H1 (cell line): ENCODE data around the gene MRM2. TPM values are rescaled to one million over a fixed set of nuclear protein-coding genes. Genes with fewer than 3 reads are reported as not detected.

Experiments
- CTCF ChIA-PET: fragments of 300-600 bp; sonication (Branson Sonifier 250); formaldehyde crosslinking; loops from one replicate; lab custom pipeline; 2021; ENCODE audit not compliant: partially characterized antibody; lab: Charles Lee
- POLR2A ChIA-PET: fragments of 300-600 bp; sonication (Branson Sonifier 250); formaldehyde crosslinking; loops from one replicate; lab custom pipeline; 2021; ENCODE audit warnings: inconsistent platforms; ENCODE audit not compliant: partially characterized antibody; lab: Charles Lee
- DNase-seq, 2 experiments: peaks; one replicate each; pipeline versions ENCODE4 v3.0.0 to v3.0.0-alpha.2; 2010 to 2022; ENCODE audit warnings: low spot score in 2 of 2, low read depth in 1 of 2, mixed read lengths in 1 of 2
- FAIRE-seq: peaks from 2 replicates; lab custom pipeline; 2011; peaks lifted over from hg19 to GRCh38; lab: Jason Lieb, UNC
- H2AFZ ChIP-seq: 2 replicates; pipeline ENCODE4 v1.8.1; 2012; ENCODE audit warnings: low read length, inconsistent platforms
- H2AK5ac ChIP-seq: 2 replicates; pipeline ENCODE4 v1.6.1; 2013; ENCODE audit warnings: low read depth, low read length
- H2BK120ac ChIP-seq: replicated peaks from 2 replicates; pipeline ENCODE3; 2013; ENCODE audit warnings: low read depth, low read length, inconsistent platforms
- H2BK12ac ChIP-seq: 2 replicates; pipeline ENCODE4 v1.6.1; 2013; ENCODE audit warnings: low read depth, low read length
- H2BK15ac ChIP-seq: 2 replicates; pipeline ENCODE4 v1.6.1; 2013; ENCODE audit warnings: low read length
- H2BK20ac ChIP-seq: 2 replicates; pipeline ENCODE4 v1.6.1; 2013; ENCODE audit warnings: low read length
- H2BK5ac ChIP-seq: 2 replicates; pipeline ENCODE4 v1.6.1; 2013; ENCODE audit warnings: low read depth, low read length
- H3K14ac ChIP-seq: 2 replicates; pipeline ENCODE4 v1.6.1; 2013; ENCODE audit warnings: inconsistent platforms; ENCODE audit not compliant: insufficient read length
- H3K18ac ChIP-seq: 2 replicates; pipeline ENCODE4 v1.6.1; 2013; ENCODE audit warnings: low read length; ENCODE audit errors: extremely low read depth
- H3K23ac ChIP-seq: 2 replicates; pipeline ENCODE4 v1.6.1; 2013; ENCODE audit warnings: inconsistent platforms; ENCODE audit not compliant: insufficient read length
- H3K23me2 ChIP-seq: 2 replicates; pipeline ENCODE4 v1.6.1; 2013; ENCODE audit warnings: low read depth, low read length
- H3K27ac ChIP-seq: 2 replicates; pipeline ENCODE4 v1.6.1; 2011; ENCODE audit warnings: low read depth, low read length, inconsistent platforms
- H3K27me3 ChIP-seq, 4 experiments: replicated peaks in 1 of 4; 1 replicate in 1 of 4; 2 replicates in 3 of 4; pipeline versions ENCODE4 v1.6.1 to v1.8.1; 2011 to 2013; ENCODE audit warnings: low read length in 3 of 4, mild to moderate bottlenecking in 3 of 4, inconsistent platforms in 2 of 4, mixed read lengths in 2 of 4, moderate library complexity in 1 of 4; ENCODE audit not compliant: control insufficient read depth in 3 of 4, insufficient read depth in 3 of 4; ENCODE audit errors: extremely low read depth in 1 of 4
- H3K36me3 ChIP-seq, 4 experiments: 2 replicates each; pipeline versions ENCODE4 v1.6.1 to v1.8.1; 2011 to 2013; ENCODE audit warnings: mild to moderate bottlenecking in 4 of 4, low read length in 3 of 4, moderate library complexity in 2 of 4, control low read depth in 1 of 4, inconsistent platforms in 1 of 4; ENCODE audit not compliant: insufficient read depth in 4 of 4, control insufficient read depth in 2 of 4
- H3K4ac ChIP-seq: replicated peaks from 2 replicates; pipeline ENCODE3; 2013; ENCODE audit warnings: low read length, low read depth, mixed read lengths, inconsistent platforms; ENCODE audit not compliant: insufficient read length
- H3K4me1 ChIP-seq, 4 experiments: replicated peaks in 1 of 4; 1 replicate in 1 of 4; 2 replicates in 3 of 4; pipeline versions ENCODE4 v1.6.1 to v1.8.1; 2011 to 2013; ENCODE audit warnings: low read length in 3 of 4, inconsistent platforms in 2 of 4, mixed read lengths in 1 of 4; ENCODE audit not compliant: insufficient read depth in 4 of 4, control insufficient read depth in 3 of 4
- H3K4me2 ChIP-seq, 2 experiments: 2 replicates each; pipeline versions ENCODE4 v1.6.1 to v1.8.1; 2011 to 2013; ENCODE audit warnings: low read depth in 2 of 2, low read length in 2 of 2, control low read depth in 1 of 2, inconsistent platforms in 1 of 2, mild to moderate bottlenecking in 1 of 2; ENCODE audit not compliant: insufficient read depth in 1 of 2
- H3K4me3 ChIP-seq, 4 experiments: fragments of 200-600, 300-600 bp in 1 of 4; sonication (generic), shearing (Covaris generic), sonication (Bioruptor Twin) in 1 of 4; 2 replicates each; pipeline versions ENCODE4 v1.5.1 to v1.8.1; 2011 to 2016; ENCODE audit warnings: low read length in 4 of 4, low read depth in 3 of 4, control low read depth in 2 of 4, inconsistent platforms in 2 of 4, mild to moderate bottlenecking in 2 of 4, mixed read lengths in 1 of 4, moderate library complexity in 1 of 4; ENCODE audit not compliant: insufficient read depth in 2 of 4; ENCODE audit errors: extremely low read depth in 1 of 4
- H3K56ac ChIP-seq: replicated peaks from 2 replicates; pipeline ENCODE3; 2013; ENCODE audit warnings: low read depth, mild to moderate bottlenecking, mixed read lengths, low read length, inconsistent platforms; ENCODE audit not compliant: insufficient read length
- H3K79me1 ChIP-seq: 2 replicates; pipeline ENCODE4 v1.6.1; 2013; ENCODE audit warnings: low read depth, low read length, control low read depth
- H3K79me2 ChIP-seq, 2 experiments: 2 replicates each; pipeline versions ENCODE4 v1.6.1 to v1.8.1; 2012 to 2013; ENCODE audit warnings: low read length in 2 of 2, mild to moderate bottlenecking in 2 of 2, inconsistent platforms in 1 of 2; ENCODE audit not compliant: insufficient read depth in 2 of 2, control insufficient read depth in 1 of 2
- H3K9ac ChIP-seq, 4 experiments: replicated peaks in 1 of 4; 1 replicate in 1 of 4; 2 replicates in 3 of 4; pipeline versions ENCODE4 v1.6.1 to v1.8.1; 2011 to 2013; ENCODE audit warnings: low read depth in 3 of 4, low read length in 3 of 4, control low read depth in 2 of 4, mild to moderate bottlenecking in 2 of 4, moderate library complexity in 2 of 4, inconsistent platforms in 1 of 4; ENCODE audit errors: extremely low read depth in 1 of 4
- H3K9me3 ChIP-seq, 2 experiments: 2 replicates each; pipeline versions ENCODE4 v1.6.1 to v1.8.1; 2012 to 2013; ENCODE audit warnings: mild to moderate bottlenecking in 2 of 2, moderate library complexity in 2 of 2, control low read depth in 1 of 2, inconsistent platforms in 1 of 2, low read depth in 1 of 2, low read length in 1 of 2, mixed read lengths in 1 of 2; ENCODE audit not compliant: insufficient read depth in 2 of 2
- H4K20me1 ChIP-seq, 2 experiments: replicated peaks in 1 of 2; 2 replicates each; pipeline versions ENCODE3 to v1.8.1; 2011 to 2013; ENCODE audit warnings: inconsistent platforms in 2 of 2, low read length in 2 of 2, mild to moderate bottlenecking in 1 of 2; ENCODE audit not compliant: insufficient read depth in 2 of 2, control insufficient read depth in 1 of 2
- H4K5ac ChIP-seq: 2 replicates; pipeline ENCODE4 v1.6.1; 2013; ENCODE audit warnings: low read length, low read depth, mixed read lengths, inconsistent platforms; ENCODE audit not compliant: insufficient read length
- H4K8ac ChIP-seq: 2 replicates; pipeline ENCODE4 v1.8.0; 2013; ENCODE audit warnings: mild to moderate bottlenecking, moderate library complexity, low read length, inconsistent platforms; ENCODE audit not compliant: insufficient read depth; ENCODE audit errors: extremely low read depth
- H4K91ac ChIP-seq: replicated peaks from 2 replicates; pipeline ENCODE3; 2013; ENCODE audit warnings: low read length, mixed read lengths, inconsistent platforms; ENCODE audit not compliant: insufficient read length
- HDAC6 ChIP-seq: IDR thresholded peaks from one replicate; pipeline ENCODE4 v1.7.1; 2012; ENCODE audit warnings: low read depth, mild to moderate bottlenecking, inconsistent platforms, low read length, moderate library complexity
- TCF12 ChIP-seq: IDR thresholded peaks from 2 replicates; pipeline ENCODE4 v1.6.1; 2011; ENCODE audit warnings: low read depth, mild to moderate bottlenecking, low read length
- ZNF274 ChIP-seq: IDR thresholded peaks from 2 replicates; pipeline ENCODE4 v1.7.0; 2012; ENCODE audit warnings: low read length, borderline replicate concordance; ENCODE audit errors: extremely low read depth
- WGBS, 2 experiments: shearing (Covaris generic) in 1 of 2; methylation state at CpG; one replicate each; pipeline versions ENCODE4 v1.1.6 to v1.1.7; 2013 to 2015; ENCODE audit warnings: low lambda C conversion rate in 2 of 2, mixed read lengths in 2 of 2, inconsistent platforms in 1 of 2, low coverage in 1 of 2, missing lambda C conversion rate in 1 of 2; ENCODE audit not compliant: insufficient replicate concordance in 2 of 2, insufficient coverage in 1 of 2, insufficient read length in 1 of 2; ENCODE audit errors: extremely low coverage in 1 of 2, missing lambda C conversion rate in 1 of 2; 5-methylcytosine and 5-hydroxymethylcytosine counted together
- polyA plus RNA-seq, 7 experiments: library from polyadenylated mRNA; depleted of rRNA in 3 of 7; stranded (reverse) in 5 of 7; unstranded in 2 of 7; fragments of >200 nt in 5 of 7; fragments of 200-250 nt in 2 of 7; gene quantifications; 1 replicate in 5 of 7; 2 replicates in 1 of 7; 4 replicates in 1 of 7; pipeline versions ENCODE4 v1.2.1 to v1.2.3, GENCODE V29; 2011 to 2013; ENCODE audit warnings: missing spikeins in 2 of 7, mixed read lengths in 2 of 7
- total RNA-seq: library from RNA; stranded (reverse); fragmentation: NEBNext Ultra II Directional; extraction: Animal tissue kit (Norgen Biotek cat#: 25700); gene quantifications from 2 replicates; pipeline ENCODE4 v1.2.1, GENCODE V29; 2021

The MRM2 gene
- total and polyA plus RNA-seq, 2 of the 8 experiments (the other 6 are each of a cell fraction or from before 2014, with no cell fraction given): 17.2 to 38.6 TPM

DNA sequence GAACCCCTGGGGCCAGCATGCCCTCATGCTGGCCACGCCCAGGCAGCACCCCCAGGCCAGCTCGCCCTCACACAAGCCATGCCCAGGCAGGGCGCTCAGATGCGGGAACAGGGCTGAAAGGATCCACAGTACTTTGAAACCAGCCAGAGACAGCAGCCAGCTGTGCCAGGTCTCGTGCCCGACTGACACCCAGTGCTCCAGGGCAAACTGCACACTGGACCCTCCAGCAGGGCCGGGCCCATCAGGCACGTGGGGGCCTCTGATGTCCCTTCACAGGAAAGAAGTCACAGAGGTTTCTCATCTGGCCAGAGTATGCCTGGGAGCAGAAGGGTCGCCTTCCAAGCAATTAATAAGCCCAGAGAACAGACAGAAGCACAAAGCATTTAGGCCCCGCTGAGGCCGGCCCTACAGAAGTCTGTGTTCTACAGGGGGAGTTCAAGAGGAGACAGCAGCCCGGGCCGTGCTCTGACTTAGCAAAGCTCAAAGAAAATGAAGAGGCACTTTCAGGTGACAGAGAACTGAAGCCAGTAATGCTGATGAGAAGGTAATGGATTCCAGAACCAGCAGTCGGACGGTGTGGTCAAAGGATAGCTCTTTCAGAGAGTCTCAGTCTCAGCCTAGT lies 30.6 kb downstream of the MRM2 start:
- H3K9ac ChIP-seq: no peak overlapping the region
- FAIRE-seq (no peak), DNase-seq (no peak)
- no peak overlapping the region for H2BK15ac ChIP-seq
- H2AK5ac ChIP-seq: no peak overlapping the region
- no peak overlapping the region for H2BK120ac ChIP-seq
- 89% methylated on average over 14 of the region's 15 CpGs; no CpG with 5 or more reads in 1 of the 2 experiments for WGBS, 2 experiments
- no peak overlapping the region for H2BK20ac ChIP-seq
- H3K56ac ChIP-seq: no peak overlapping the region
- H3K9me3 ChIP-seq: no peaks in the 10 kb centered on the region
- H3K23ac ChIP-seq: no peak overlapping the region
- H2BK5ac ChIP-seq: no peak overlapping the region
- H2BK12ac ChIP-seq: no peak overlapping the region
- H2AFZ ChIP-seq: no peak overlapping the region
- no peaks in the 10 kb centered on the region for H3K23me2 ChIP-seq
- no peaks in the 10 kb centered on the region for H3K4me1 ChIP-seq
- peaks cover 3 to 26% of the 10 kb centered on the region in 2 experiments for H4K20me1 ChIP-seq
- no peaks in the 10 kb centered on the region for H3K79me1 ChIP-seq
- H4K5ac ChIP-seq: no peak overlapping the region
- no peak overlapping the region for H3K18ac ChIP-seq
- ChIA-PET POLR2A (interaction anchor here (0.6 kb wide), 2 partner anchors 37 to 543 kb away, joined by 3 to 4 read pairs; no protein-coding TSS in a partner anchor), CTCF (interaction anchor here (0.6 to 1.8 kb wide), 9 partner anchors 16 to 684 kb away, joined by 3 to 6 read pairs (median 3); no protein-coding TSS in a partner anchor)
- peaks cover 10 to 56% (median 36%) of the 10 kb centered on the region in 4 experiments; a peak in 7 of 8 replicates for H3K36me3 ChIP-seq
- H3K4me2 ChIP-seq: no peak overlapping the region
- no peak overlapping the region for H3K14ac ChIP-seq
- H3K4me3 ChIP-seq: no peak overlapping the region
- H3K79me2 ChIP-seq: no peaks in the 10 kb centered on the region
- H3K4ac ChIP-seq: no peak overlapping the region
- H4K91ac ChIP-seq: no peak overlapping the region
- no peak overlapping the region for H3K27ac ChIP-seq
- H3K27me3 ChIP-seq: no peaks in the 10 kb centered on the region
- H4K8ac ChIP-seq: no peak overlapping the region
- TF ChIP-seq HDAC6: no peak
- no peak for TF ChIP-seq TCF12
- TF ChIP-seq ZNF274: no peak
